RWPE2 (cell line): Measurements from ENCODE around the gene WAPL.
A peak's percentile ranks its signal among the peaks of the same experiment; 100 is the strongest.

ENCODE experiments used
- ATAC-seq: fragments of 200-7000 bp; cut with Tn5 transposase; 3 replicates; pipeline ENCODE4 v1.9.1; 2021; ENCODE audit warnings: low read depth
- DNase-seq: peaks from one replicate; pipeline ENCODE4 v3.0.0-alpha.2; 2020; ENCODE audit warnings: low spot score
- H3K27ac ChIP-seq: fragments of 450-650 bp; 2 replicates; pipeline ENCODE4 v1.5.1; 2017; ENCODE audit warnings: mild to moderate bottlenecking; ENCODE audit not compliant: poor library complexity, severe bottlenecking
- H3K27me3 ChIP-seq: fragments of 250-450 bp; sonication (Bioruptor Pico); 2 replicates; pipeline ENCODE4 v1.5.1; 2021; ENCODE audit warnings: mild to moderate bottlenecking, moderate library complexity; ENCODE audit not compliant: insufficient read depth, poor library complexity, severe bottlenecking
- H3K36me3 ChIP-seq: fragments of 250-450 bp; sonication (Bioruptor Pico); 2 replicates; pipeline ENCODE4 v1.5.1; 2020; ENCODE audit warnings: low read depth, mild to moderate bottlenecking, moderate library complexity
- H3K4me1 ChIP-seq: fragments of 250-450 bp; sonication (Bioruptor Pico); 2 replicates; pipeline ENCODE4 v1.5.1; 2021; ENCODE audit warnings: mild to moderate bottlenecking, moderate library complexity; ENCODE audit not compliant: insufficient read depth, poor library complexity, severe bottlenecking
- H3K4me3 ChIP-seq: fragments of 250-450 bp; sonication (Bioruptor Pico); 2 replicates; pipeline ENCODE4 v1.5.1; 2021; ENCODE audit warnings: mild to moderate bottlenecking, moderate library complexity; ENCODE audit not compliant: severe bottlenecking
- H3K9me3 ChIP-seq: fragments of 250-450 bp; sonication (Bioruptor Pico); 2 replicates; pipeline ENCODE4 v1.5.1; 2021; ENCODE audit warnings: mild to moderate bottlenecking, moderate library complexity; ENCODE audit not compliant: severe bottlenecking
- TF ChIP-seq, protein P1 (sequence below): fragments of 450-650 bp; IDR thresholded peaks from one replicate; pipeline ENCODE4 v1.5.1; 2017; ENCODE audit warnings: mild to moderate bottlenecking, moderate library complexity; ENCODE audit not compliant: poor library complexity, severe bottlenecking

WAPL gene

DNA sequence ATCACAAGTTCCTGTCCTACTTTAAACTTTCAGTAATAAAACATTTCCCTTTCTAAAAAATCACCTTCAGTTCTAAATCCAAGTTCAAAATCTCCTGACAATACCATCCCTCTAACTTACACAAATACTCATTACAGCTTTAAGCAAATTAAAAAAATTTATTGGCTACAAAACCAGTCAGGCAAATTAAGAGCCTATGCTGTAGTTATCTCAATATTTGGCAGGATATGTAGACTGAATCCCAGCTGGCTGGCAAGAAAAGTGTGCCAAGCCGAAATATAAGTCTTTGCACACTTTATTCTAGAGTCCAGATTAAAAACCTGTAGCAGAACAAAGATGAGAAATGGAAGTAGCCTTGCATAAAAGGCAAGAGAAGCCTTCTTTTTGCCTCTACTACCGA is 9.5 kb downstream of the WAPL start:
- Histone ChIP-seq H3K4me3 (no peak overlapping the region), H3K27ac (no peak overlapping the region), H3K27me3 (no peaks in the 10 kb centered on the region), H3K4me1 (no peaks in the 10 kb centered on the region), H3K9me3 (no peaks in the 10 kb centered on the region), H3K36me3 (peaks cover 79% of the 10 kb centered on the region)
- TF ChIP-seq, protein P1, sequence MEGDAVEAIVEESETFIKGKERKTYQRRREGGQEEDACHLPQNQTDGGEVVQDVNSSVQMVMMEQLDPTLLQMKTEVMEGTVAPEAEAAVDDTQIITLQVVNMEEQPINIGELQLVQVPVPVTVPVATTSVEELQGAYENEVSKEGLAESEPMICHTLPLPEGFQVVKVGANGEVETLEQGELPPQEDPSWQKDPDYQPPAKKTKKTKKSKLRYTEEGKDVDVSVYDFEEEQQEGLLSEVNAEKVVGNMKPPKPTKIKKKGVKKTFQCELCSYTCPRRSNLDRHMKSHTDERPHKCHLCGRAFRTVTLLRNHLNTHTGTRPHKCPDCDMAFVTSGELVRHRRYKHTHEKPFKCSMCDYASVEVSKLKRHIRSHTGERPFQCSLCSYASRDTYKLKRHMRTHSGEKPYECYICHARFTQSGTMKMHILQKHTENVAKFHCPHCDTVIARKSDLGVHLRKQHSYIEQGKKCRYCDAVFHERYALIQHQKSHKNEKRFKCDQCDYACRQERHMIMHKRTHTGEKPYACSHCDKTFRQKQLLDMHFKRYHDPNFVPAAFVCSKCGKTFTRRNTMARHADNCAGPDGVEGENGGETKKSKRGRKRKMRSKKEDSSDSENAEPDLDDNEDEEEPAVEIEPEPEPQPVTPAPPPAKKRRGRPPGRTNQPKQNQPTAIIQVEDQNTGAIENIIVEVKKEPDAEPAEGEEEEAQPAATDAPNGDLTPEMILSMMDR: no peak
- DNase-seq (no peak), ATAC-seq (no peak)

DNA sequence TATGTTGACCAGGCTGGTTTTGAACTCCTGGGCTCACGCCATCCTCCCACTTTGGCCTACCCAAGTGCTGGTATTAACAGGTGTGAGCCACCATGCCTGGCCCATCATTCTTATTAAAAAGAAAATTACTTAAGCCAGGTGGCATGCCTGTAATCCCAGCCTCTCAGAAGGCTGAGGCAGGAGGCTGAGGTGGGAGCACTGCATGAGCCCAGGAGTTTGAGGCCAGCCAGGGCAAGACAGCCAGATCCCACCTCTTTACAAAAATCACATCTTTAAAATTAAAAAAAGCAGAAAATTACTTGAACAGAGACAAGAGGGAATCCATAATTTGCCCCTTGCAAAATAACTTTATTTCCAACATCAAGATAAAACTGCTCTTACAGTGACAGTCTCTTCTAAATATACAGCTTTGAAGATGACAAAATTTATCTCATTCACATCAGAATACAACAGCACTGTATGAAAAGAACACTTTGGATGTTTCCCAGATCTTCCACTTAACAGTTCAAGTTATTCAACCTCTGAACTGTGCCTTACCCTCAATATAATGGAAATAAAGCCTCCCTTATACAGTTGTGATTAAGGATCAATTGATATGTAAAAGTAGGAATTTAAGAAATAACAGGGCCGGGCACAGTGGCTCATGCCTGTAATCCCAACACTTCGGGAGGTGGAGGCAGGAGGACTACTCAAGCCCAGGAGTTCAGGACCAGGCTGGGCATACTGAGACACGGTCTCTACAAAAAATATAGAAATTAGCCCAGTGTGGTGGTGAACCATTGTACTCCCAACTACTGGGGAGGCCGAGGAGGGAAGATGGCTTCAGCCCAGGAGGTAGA is 10.3 kb downstream of the WAPL start:
- Histone ChIP-seq H3K9me3 (no peaks in the 10 kb centered on the region), H3K27ac (no peak overlapping the region), H3K27me3 (no peaks in the 10 kb centered on the region), H3K4me1 (no peaks in the 10 kb centered on the region), H3K4me3 (no peak overlapping the region), H3K36me3 (peaks cover 72% of the 10 kb centered on the region)
- no peak for ATAC-seq
- no peak for DNase-seq
- TF ChIP-seq, protein P1: no peak

DNA sequence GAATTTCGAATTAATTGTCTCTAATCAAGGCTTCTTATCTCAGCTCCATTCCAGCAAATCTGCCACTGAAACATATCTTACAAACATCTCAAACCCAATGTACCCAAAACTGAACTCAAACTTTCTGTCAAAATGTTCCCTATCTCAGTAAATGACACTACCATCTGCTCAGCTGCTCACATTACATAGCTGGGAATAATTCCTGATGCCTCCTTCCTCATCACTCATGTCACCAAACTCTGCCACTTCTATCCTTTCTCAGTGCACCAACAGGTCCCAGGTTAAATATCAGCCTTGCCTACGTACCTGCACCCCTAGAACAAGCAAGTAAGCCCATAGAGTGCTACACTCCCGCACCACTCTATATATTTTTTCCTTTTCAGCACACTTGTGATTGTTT is 12.4 kb downstream of the WAPL start:
- no peak overlapping the region for H3K27ac ChIP-seq
- TF ChIP-seq, protein P1: no peak
- ATAC-seq (no peak), DNase-seq (no peak)
- no peaks in the 10 kb centered on the region for H3K4me1 ChIP-seq
- no peak overlapping the region for H3K4me3 ChIP-seq
- no peaks in the 10 kb centered on the region for H3K9me3 ChIP-seq
- no peaks in the 10 kb centered on the region for H3K27me3 ChIP-seq
- peaks cover 65% of the 10 kb centered on the region for H3K36me3 ChIP-seq

DNA sequence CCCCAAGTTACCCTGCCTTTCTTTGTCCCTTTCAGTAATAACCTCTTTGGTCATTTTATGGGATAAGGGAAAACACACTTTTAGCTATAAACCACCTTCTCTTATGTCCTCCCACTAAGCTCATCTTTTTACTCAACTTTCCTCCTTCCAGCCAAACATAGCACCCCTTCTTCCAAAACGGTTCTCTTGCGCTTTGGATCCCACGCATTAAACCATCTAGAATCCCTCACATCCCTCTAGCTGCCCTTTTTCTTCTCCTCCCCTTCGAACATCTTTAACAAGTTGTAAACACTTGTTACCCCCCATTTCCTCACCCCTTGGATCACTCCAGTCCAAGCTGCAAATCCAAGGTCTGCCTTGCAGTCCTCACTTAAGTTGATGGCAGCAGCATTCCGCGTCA is 13.4 kb downstream of the WAPL start:
- ATAC-seq (no peak), DNase-seq (no peak)
- no peaks in the 10 kb centered on the region for H3K27me3 ChIP-seq
- H3K4me1 ChIP-seq: no peaks in the 10 kb centered on the region
- no peak overlapping the region for H3K4me3 ChIP-seq
- TF ChIP-seq, protein P1: no peak
- H3K27ac ChIP-seq: no peak overlapping the region
- H3K36me3 ChIP-seq: peaks cover 58% of the 10 kb centered on the region
- H3K9me3 ChIP-seq: no peaks in the 10 kb centered on the region

DNA sequence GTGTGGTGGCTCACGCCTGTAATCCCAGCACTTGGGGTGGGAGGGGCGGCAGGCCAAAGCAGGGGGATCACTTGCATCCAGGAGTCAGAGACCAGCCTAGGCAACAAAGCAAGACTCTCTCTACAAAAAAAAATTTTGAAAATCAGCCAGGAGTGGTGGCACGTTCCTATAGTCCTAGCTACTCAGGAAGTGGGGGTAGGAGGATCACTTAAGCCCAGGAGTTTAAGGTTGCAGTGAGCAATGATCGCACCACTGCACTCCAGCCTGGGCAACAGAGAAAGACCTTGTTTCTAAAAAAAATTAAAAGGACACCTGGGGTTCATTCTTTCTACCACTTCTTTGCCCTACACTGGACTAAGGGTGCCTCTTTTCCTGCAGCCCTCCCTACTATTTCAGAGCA is 15.1 kb downstream of the WAPL start:
- ATAC-seq (0 out of 3 replicates have a peak, but pooled peaks have one; percentile 31), DNase-seq (no peak)
- Histone ChIP-seq H3K4me1 (no peaks in the 10 kb centered on the region), H3K27me3 (no peaks in the 10 kb centered on the region), H3K9me3 (no peaks in the 10 kb centered on the region), H3K27ac (no peak overlapping the region), H3K36me3 (peaks cover 62% of the 10 kb centered on the region), H3K4me3 (no peak overlapping the region)
- TF ChIP-seq, protein P1: no peak
